GM12878 (cell line): ENCODE measurements around the gene CR2. TPM values are rescaled to one million over a fixed set of nuclear protein-coding genes. Genes with fewer than 3 reads are reported as not detected.

Experiments
- ATAC-seq: fragments of 200-7000 bp; cut with Tn5 transposase; 3 replicates; pipeline ENCODE4 v1.9.1; 2020; ENCODE audit warnings: mild to moderate bottlenecking, moderate library complexity
- BruUV-seq: library from RNA; stranded (reverse); fragments of 400-500 nt; replicated peaks from 2 replicates; lab custom pipeline; 2021; lab: Mats Ljungman, UMichigan
- CTCF ChIA-PET: fragments of 300-600 bp; sonication (Branson Sonifier 250); formaldehyde crosslinking; extraction: SDS; loops from one replicate; lab custom pipeline; 2021; ENCODE audit warnings: inconsistent platforms; lab: Yijun Ruan, JAX
- POLR2A ChIA-PET: fragments of 350-600 bp; formaldehyde crosslinking; extraction: SDS; loops from one replicate; lab custom pipeline; 2021; ENCODE audit warnings: inconsistent platforms; lab: Charles Lee
- RAD21 ChIA-PET: fragments of 300-600 bp; sonication (Branson Sonifier 250); formaldehyde crosslinking; loops from one replicate; lab custom pipeline; 2023; ENCODE audit warnings: antibody characterized with exemption; ENCODE audit not compliant: unreplicated experiment; lab: Charles Lee
- SMC1A ChIA-PET: fragments of 300-600 bp; sonication (Branson Sonifier 250); formaldehyde crosslinking; loops from one replicate; lab custom pipeline; 2023; ENCODE audit not compliant: unreplicated experiment, uncharacterized antibody; lab: Charles Lee
- DNase-seq: peaks from one replicate; pipeline ENCODE4 v3.0.0-alpha.2; 2011; ENCODE audit warnings: low read depth, low spot score
- FAIRE-seq: peaks from 3 replicates; lab custom pipeline; 2011; peaks lifted over from hg19 to GRCh38; lab: Jason Lieb, UNC
- H2AFZ ChIP-seq: 2 replicates; pipeline ENCODE4 v1.6.0; 2011; ENCODE audit warnings: low read depth, low read length, control low read depth; ENCODE audit not compliant: control insufficient read depth
- H3K27ac ChIP-seq: 2 replicates; pipeline ENCODE4 v1.5.1; 2011; ENCODE audit warnings: control low read depth; ENCODE audit not compliant: control insufficient read depth, insufficient read depth
- H3K27me3 ChIP-seq, 2 experiments: replicated peaks in 1 of 2; 2 replicates each; pipeline versions ENCODE4 v1.6.0 to v1.6.1; 2011; ENCODE audit warnings: low read length in 1 of 2; ENCODE audit not compliant: control insufficient read depth in 2 of 2, insufficient read depth in 2 of 2
- H3K36me3 ChIP-seq, 2 experiments: 2 replicates each; pipeline ENCODE4 v1.5.1; 2011; ENCODE audit warnings: low read length in 1 of 2; ENCODE audit not compliant: control insufficient read depth in 2 of 2, insufficient read depth in 2 of 2
- H3K4me1 ChIP-seq: 2 replicates; pipeline ENCODE4 v1.6.1; 2011; ENCODE audit warnings: mild to moderate bottlenecking, low read length, moderate library complexity, mixed read lengths; ENCODE audit not compliant: control insufficient read depth, insufficient read depth
- H3K4me2 ChIP-seq: 2 replicates; pipeline ENCODE4 v1.6.0; 2011; ENCODE audit warnings: control low read depth; ENCODE audit not compliant: control insufficient read depth, insufficient read depth
- H3K4me3 ChIP-seq: fragments of 200-600 bp; sonication (generic); 2 replicates; pipeline ENCODE4 v1.5.1; 2016
- H3K79me2 ChIP-seq: 2 replicates; pipeline ENCODE4 v1.6.0; 2011; ENCODE audit warnings: low read length; ENCODE audit not compliant: control insufficient read depth, insufficient read depth
- H3K9ac ChIP-seq: 2 replicates; pipeline ENCODE4 v1.8.0; 2011; ENCODE audit warnings: low read length, control low read depth, mixed read lengths; ENCODE audit not compliant: control insufficient read depth, insufficient read depth
- H3K9me3 ChIP-seq: replicated peaks from 3 replicates; pipeline ENCODE4 v1.5.1; 2011; ENCODE audit warnings: mild to moderate bottlenecking, low read length; ENCODE audit not compliant: control insufficient read depth, insufficient read depth
- H4K20me1 ChIP-seq: 2 replicates; pipeline ENCODE4 v1.6.0; 2011; ENCODE audit not compliant: control insufficient read depth, insufficient read depth
- CREB1 ChIP-seq: IDR thresholded peaks from 2 replicates; pipeline ENCODE4 v1.6.1; 2012; ENCODE audit warnings: low read depth, mild to moderate bottlenecking, inconsistent platforms
- E4F1 ChIP-seq: fragments of 450-650 bp; IDR thresholded peaks from 2 replicates; pipeline ENCODE4 v1.6.1; 2018; ENCODE audit warnings: borderline replicate concordance, mild to moderate bottlenecking; ENCODE audit not compliant: partially characterized antibody
- EZH2 ChIP-seq: IDR thresholded peaks from 2 replicates; pipeline ENCODE4 v1.6.1; 2012; ENCODE audit warnings: low read depth, mild to moderate bottlenecking, control low read depth, inconsistent platforms, low read length, borderline replicate concordance; ENCODE audit not compliant: control insufficient read depth
- HDGF ChIP-seq: fragments of 450-650 bp; IDR thresholded peaks from 2 replicates; pipeline ENCODE4 v1.6.1; 2016; ENCODE audit warnings: antibody characterized with exemption
- MEF2B ChIP-seq: fragments of 450-650 bp; IDR thresholded peaks from 2 replicates; pipeline ENCODE4 v1.6.1; 2018; ENCODE audit warnings: mild to moderate bottlenecking, moderate library complexity; ENCODE audit not compliant: partially characterized antibody, poor library complexity, severe bottlenecking
- NBN ChIP-seq: fragments of 450-650 bp; IDR thresholded peaks from 2 replicates; pipeline ENCODE4 v1.6.1; 2016
- NR2F1 ChIP-seq: fragments of 450-650 bp; conservative IDR thresholded peaks from 2 replicates; pipeline ENCODE4 v1.6.1; 2017; ENCODE audit warnings: mild to moderate bottlenecking
- PAX5 ChIP-seq: IDR thresholded peaks from 2 replicates; pipeline ENCODE4 v1.6.1; 2011; ENCODE audit warnings: low read depth, low read length, borderline replicate concordance
- POLR2A ChIP-seq: IDR thresholded peaks from 2 replicates; pipeline ENCODE4 v1.6.1; 2011; ENCODE audit warnings: low read depth, mild to moderate bottlenecking, low read length
- TBL1XR1 ChIP-seq: IDR thresholded peaks from 2 replicates; pipeline ENCODE4 v1.6.1; 2012; ENCODE audit warnings: low read depth, low read length, improper control_type of control experiment
- YY1 ChIP-seq: IDR thresholded peaks from 2 replicates; pipeline ENCODE4 v1.6.1; 2011; ENCODE audit warnings: low read depth, mild to moderate bottlenecking, low read length
- ZNF217 ChIP-seq: fragments of 450-650 bp; IDR thresholded peaks from 2 replicates; pipeline ENCODE4 v1.6.1; 2017; ENCODE audit warnings: antibody characterized with exemption, mild to moderate bottlenecking
- in situ Hi-C: fragments of 300-500 bp; cut with MboI; formaldehyde crosslinking; loops from 9 replicates; pipeline ENCODE4 v1.14.3; 2018; ENCODE audit warnings: mixed read lengths
- intact Hi-C: fragments of 100-400 bp; cut with micrococcal nuclease; formaldehyde crosslinking; loops from one replicate; pipeline ENCODE4 v1.14.2; 2022; ENCODE audit not compliant: unreplicated experiment
- polyA plus RNA-seq, 11 experiments: library from polyadenylated mRNA; depleted of rRNA in 4 of 11; unstranded in 6 of 11; stranded (reverse) in 5 of 11; fragments of >200 nt; fragmentation: Nextera tagmentation in 4 of 11; fragmentation: Illumina TruSeq in 1 of 11; extraction: Ambion mirVana in 4 of 11; extraction: Trizol in 1 of 11; gene quantifications; 1 replicate in 1 of 11; 2 replicates in 10 of 11; pipeline versions ENCODE4 v1.2.1 to v1.2.3, GENCODE V29; 2011 to 2016; ENCODE audit warnings: inconsistent platforms in 2 of 11, missing spikeins in 2 of 11, low read depth in 1 of 11
- total RNA-seq, 4 experiments: library from RNA; depleted of rRNA in 3 of 4; stranded (reverse); fragments of >200 nt in 3 of 4; fragmentation: Illumina TruSeq in 1 of 4; extraction: Trizol in 1 of 4; gene quantifications; 2 replicates each; pipeline versions ENCODE4 v1.2.1 to v1.2.3, GENCODE V29; 2013 to 2021
- TF ChIP-seq, protein P1 (sequence below): fragments of 450-650 bp; formaldehyde crosslinking; IDR thresholded peaks from 2 replicates; pipeline ENCODE4 v1.4.0; 2022; ENCODE audit warnings: mild to moderate bottlenecking, moderate library complexity
- TF ChIP-seq, protein P2 (sequence below): IDR thresholded peaks from 2 replicates; pipeline ENCODE4 v1.6.1; 2012; ENCODE audit warnings: improper control_type of control experiment, low read depth, low read length; ENCODE audit not compliant: insufficient replicate concordance

Gene CR2
- total and polyA plus RNA-seq, 10 of the 15 experiments (the other 5 are each of a cell fraction or from before 2014, with no cell fraction given): 2.2 to 72.8 (median 50.6) TPM

- no peak overlapping the region for H3K27ac ChIP-seq
- ATAC-seq: no peak
- no peaks in the 10 kb centered on the region for H3K79me2 ChIP-seq
- RAD21 ChIA-PET: no interaction called here
- CTCF ChIA-PET: no interaction called here
- no peak overlapping the region for H2AFZ ChIP-seq
- SMC1A ChIA-PET: no interaction called here
- in situ Hi-C loops: no loop called here
- H3K4me2 ChIP-seq: no peak overlapping the region
- H3K9me3 ChIP-seq: no peaks in the 10 kb centered on the region
- no peak for TF ChIP-seq POLR2A
- TF ChIP-seq EZH2: no peak
- no peak for TF ChIP-seq MEF2B
- TF ChIP-seq E4F1: no peak
- TF ChIP-seq, protein P1, sequence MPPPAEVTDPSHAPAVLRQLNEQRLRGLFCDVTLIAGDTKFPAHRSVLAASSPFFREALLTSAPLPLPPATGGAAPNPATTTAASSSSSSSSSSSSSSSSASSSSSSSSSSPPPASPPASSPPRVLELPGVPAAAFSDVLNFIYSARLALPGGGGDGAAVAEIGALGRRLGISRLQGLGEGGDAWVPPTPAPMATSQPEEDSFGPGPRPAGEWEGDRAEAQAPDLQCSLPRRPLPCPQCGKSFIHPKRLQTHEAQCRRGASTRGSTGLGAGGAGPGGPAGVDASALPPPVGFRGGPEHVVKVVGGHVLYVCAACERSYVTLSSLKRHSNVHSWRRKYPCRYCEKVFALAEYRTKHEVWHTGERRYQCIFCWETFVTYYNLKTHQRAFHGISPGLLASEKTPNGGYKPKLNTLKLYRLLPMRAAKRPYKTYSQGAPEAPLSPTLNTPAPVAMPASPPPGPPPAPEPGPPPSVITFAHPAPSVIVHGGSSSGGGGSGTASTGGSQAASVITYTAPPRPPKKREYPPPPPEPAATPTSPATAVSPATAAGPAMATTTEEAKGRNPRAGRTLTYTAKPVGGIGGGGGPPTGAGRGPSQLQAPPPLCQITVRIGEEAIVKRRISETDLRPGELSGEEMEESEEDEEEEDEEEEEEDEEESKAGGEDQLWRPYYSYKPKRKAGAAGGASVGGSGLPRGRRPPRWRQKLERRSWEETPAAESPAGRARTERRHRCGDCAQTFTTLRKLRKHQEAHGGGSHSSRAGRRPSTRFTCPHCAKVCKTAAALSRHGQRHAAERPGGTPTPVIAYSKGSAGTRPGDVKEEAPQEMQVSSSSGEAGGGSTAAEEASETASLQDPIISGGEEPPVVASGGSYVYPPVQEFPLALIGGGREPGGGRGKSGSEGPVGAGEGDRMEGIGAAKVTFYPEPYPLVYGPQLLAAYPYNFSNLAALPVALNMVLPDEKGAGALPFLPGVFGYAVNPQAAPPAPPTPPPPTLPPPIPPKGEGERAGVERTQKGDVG (CRISPR knock-in tag): no peak
- TF ChIP-seq NR2F1: no peak
- no peak for TF ChIP-seq NBN
- no peak for TF ChIP-seq HDGF
- TF ChIP-seq, protein P2, sequence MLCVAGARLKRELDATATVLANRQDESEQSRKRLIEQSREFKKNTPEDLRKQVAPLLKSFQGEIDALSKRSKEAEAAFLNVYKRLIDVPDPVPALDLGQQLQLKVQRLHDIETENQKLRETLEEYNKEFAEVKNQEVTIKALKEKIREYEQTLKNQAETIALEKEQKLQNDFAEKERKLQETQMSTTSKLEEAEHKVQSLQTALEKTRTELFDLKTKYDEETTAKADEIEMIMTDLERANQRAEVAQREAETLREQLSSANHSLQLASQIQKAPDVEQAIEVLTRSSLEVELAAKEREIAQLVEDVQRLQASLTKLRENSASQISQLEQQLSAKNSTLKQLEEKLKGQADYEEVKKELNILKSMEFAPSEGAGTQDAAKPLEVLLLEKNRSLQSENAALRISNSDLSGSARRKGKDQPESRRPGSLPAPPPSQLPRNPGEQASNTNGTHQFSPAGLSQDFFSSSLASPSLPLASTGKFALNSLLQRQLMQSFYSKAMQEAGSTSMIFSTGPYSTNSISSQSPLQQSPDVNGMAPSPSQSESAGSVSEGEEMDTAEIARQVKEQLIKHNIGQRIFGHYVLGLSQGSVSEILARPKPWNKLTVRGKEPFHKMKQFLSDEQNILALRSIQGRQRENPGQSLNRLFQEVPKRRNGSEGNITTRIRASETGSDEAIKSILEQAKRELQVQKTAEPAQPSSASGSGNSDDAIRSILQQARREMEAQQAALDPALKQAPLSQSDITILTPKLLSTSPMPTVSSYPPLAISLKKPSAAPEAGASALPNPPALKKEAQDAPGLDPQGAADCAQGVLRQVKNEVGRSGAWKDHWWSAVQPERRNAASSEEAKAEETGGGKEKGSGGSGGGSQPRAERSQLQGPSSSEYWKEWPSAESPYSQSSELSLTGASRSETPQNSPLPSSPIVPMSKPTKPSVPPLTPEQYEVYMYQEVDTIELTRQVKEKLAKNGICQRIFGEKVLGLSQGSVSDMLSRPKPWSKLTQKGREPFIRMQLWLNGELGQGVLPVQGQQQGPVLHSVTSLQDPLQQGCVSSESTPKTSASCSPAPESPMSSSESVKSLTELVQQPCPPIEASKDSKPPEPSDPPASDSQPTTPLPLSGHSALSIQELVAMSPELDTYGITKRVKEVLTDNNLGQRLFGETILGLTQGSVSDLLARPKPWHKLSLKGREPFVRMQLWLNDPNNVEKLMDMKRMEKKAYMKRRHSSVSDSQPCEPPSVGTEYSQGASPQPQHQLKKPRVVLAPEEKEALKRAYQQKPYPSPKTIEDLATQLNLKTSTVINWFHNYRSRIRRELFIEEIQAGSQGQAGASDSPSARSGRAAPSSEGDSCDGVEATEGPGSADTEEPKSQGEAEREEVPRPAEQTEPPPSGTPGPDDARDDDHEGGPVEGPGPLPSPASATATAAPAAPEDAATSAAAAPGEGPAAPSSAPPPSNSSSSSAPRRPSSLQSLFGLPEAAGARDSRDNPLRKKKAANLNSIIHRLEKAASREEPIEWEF: no peak
- TF ChIP-seq CREB1: no peak
- no peak for TF ChIP-seq TBL1XR1
- TF ChIP-seq ZNF217: no peak
- TF ChIP-seq PAX5: no peak
- TF ChIP-seq YY1: no peak
- FAIRE-seq: no peak
- intact Hi-C loops: no loop called here
- H3K4me3 ChIP-seq: no peak overlapping the region
- no peaks in the 10 kb centered on the region for H3K36me3 ChIP-seq
- no peak overlapping the region for H3K9ac ChIP-seq
- POLR2A ChIA-PET: no interaction called here
- BruUV-seq: no TSS peak
- H3K4me1 ChIP-seq: no peaks in the 10 kb centered on the region
- DNase-seq: no peak
- H3K27me3 ChIP-seq: no peaks in the 10 kb centered on the region
- no peaks in the 10 kb centered on the region for H4K20me1 ChIP-seq
These were observed 62.6 kb downstream of the CR2 start for GRCh38 chr1:207516729-207517128.
